GM21390 (cell line): ENCODE data around the gene OTUD5.

Experiments used
- ATAC-seq: cut with Tn5 transposase; IDR thresholded peaks from one replicate; pipeline ENCODE4 v1.9.1; 2021; ENCODE audit not compliant: unreplicated experiment

The OTUD5 gene

DNA sequence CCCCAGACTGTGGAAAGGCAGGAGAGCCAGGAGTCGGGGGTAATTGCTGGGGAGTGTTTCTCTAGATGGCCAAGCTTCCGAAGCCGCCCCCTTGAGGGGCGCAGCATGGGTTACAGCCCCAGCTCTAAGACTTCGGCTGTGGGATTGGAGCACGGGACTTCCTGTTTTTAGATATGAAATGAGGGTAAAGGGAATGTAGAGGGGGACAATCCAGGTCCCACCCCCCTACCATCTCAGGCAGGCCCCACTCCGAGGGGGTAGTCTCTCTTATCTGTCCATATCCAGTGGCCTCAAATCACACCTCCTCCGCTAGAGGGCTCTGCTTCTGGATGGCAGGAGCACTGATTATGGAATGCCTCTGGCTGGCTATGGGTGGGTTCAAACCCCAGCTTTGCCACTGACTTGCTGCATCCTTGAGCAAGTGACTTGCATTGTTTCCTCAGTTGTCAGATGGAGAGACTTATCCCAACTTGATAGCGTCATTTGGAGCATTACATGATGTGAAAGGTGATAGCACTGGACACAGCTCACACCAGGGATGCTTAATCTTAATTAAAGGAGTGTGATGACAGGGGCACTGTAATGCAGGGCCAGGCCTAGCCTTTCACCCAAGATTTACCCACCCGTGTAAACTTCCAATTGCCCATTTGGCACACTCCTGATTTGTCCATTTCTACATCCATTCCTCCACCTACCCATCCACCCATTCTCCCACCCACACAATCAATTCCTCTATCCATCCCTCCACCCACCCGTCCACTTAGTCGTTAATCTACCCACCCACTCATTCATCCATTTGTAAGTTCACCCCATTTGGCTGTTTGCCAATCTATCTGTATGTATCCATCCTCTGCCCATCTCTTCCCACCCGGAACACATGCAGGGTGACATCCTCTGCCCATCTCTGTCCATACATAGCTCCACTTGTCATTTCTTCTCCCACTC is 15.1 kb upstream of the OTUD5 start:
- no peak for ATAC-seq

DNA sequence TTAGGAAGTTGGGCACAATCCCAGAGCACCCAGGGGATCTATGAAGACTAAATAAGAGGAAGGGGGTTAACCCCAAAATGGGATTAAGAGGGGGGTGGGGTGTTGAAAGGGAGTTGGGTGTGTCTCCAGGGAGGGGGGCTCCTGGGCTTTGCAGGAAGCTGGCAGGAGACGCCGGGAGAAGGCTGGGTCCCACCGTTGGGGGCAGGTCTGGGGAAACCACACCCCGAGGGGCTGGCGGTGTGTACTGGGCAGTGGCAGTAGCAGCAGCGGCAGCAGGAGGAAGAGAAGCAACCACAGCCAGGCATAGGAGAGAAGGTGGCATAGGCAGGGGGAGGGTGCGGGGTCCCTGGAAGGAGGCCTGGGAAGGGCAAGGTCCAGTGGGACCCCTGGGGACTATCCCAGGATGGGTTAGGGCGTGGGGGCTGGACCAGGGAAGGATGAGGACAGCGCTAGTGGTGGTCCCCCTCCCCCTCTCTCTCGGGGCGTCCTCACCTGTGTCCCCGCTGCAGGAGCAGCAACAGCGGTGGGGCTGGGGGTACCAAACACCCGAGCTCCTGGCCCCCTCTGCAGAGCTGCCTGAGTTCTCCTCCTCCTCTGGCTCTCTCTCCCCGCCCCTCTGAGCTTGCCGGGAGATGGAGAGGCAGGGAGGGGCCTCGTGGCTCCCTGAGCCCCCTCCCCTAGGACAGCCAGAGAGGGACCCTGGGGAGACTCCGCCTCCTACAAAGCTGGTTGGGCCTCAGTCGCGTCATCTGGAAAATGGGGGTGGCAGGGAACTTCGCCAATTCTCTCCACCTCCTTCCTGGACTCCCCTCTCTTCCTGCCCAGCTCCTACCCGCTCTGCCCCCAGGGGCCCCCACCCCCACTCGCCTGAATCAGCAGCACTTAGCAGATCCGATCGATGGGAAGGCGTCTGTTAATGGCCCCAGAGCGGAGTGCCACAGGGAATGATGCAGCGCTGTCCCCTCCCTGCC is 14.1 kb upstream of the OTUD5 start, which contains the start of gene KCND1:
KCND1 (minus strand) TSS at position 596 of the 971 bp plus-strand sequence. CDS start 1,573 bp downstream, outside the sequence.
- no peak for ATAC-seq

DNA sequence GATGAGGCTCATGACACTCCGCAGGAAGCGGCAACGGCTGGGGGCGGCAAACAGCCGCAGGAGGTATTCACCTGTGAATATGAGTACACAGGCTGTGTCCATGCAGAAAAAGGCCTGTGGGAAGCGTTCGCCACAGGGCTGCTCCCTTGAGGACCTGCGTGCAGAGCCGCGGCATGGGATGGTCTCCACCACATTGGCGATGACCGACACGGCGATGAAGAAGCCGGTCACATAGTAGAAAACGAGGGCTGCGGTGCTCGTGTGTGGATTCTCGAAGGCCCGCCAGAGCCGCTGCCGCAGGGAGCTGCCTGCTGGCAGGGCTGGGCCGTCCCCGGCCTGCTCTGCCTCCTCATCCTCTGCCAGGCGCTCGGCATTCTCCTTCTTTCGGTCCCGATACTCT is 12.1 kb upstream of the OTUD5 start:
- no peak for ATAC-seq

DNA sequence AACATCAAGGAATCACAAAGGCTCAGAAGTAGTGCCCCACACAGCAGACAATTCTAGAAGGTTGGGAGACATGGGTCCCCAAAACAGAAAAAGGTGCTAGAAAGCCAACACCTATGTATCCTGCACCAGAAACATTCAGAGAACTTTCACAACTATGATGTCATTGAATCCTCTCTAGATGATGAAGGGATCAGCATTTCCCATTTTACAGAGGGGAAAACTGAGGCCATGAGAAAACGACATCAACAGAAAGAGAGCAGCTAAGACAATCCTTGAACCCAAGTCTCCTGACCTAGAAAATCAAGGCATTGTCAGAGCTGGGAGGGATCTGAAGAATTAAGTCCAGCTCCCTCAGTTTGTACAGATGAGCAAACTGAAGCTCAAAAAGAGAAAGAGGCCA is 11.0 kb upstream of the OTUD5 start:
- ATAC-seq = no peak

DNA sequence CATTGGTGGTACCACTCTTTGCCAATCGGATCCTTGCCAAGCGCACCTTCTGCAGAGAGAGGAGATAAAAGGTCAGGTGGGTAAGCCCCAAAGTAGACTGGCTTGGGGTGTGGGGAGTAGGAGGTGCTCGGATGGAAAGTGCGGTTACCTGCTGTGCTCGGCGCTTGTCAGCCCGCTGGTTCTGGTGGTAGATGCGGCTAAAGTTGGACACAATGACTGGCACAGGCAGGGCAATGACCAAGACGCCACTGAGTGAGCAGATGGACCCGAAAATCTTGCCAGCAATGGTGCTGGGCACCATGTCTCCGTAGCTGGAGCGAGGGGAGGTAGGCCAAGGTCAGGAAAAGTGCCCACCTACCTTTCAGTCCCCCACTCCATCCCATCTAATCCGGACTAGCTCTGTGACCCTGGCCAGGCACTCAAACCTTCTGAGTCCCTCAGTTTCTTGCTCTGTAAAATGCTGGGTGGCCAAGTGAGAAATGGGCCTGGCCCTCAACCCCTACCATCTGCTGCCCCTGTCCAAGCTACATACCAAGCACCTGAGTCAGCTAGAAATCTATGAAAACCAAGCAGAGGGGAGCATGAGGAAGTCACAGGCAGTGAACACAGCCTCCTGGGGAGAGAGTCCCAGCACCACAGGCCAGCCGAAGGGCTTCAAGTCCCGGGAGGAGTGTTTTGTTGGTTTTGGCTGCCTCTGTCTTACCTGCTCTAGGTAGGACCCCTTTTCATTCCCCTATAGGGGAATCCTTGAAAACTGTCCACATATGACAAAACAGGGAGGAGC is 9.6 kb upstream of the OTUD5 start:
- ATAC-seq = no peak

DNA sequence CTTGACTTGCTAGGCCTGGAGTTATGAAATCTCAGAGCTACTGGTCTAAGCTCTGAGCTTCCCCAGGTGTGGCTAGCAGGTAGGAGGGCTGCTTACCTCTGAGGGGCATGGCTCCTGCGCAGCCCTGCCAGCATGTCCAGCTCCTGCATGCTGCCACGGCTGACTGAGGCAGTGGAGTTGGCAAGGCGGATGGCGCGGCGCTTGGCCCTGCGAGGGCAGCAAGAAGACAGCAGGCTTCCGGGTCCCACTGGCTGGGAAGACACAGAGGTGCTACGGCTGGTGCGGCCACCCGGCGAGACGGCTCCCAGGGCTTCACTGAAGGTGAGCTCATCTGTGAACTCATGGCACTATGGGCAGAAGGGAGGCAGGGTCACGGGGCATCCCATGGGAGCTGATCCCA is 8.6 kb upstream of the OTUD5 start:
- no peak for ATAC-seq

DNA sequence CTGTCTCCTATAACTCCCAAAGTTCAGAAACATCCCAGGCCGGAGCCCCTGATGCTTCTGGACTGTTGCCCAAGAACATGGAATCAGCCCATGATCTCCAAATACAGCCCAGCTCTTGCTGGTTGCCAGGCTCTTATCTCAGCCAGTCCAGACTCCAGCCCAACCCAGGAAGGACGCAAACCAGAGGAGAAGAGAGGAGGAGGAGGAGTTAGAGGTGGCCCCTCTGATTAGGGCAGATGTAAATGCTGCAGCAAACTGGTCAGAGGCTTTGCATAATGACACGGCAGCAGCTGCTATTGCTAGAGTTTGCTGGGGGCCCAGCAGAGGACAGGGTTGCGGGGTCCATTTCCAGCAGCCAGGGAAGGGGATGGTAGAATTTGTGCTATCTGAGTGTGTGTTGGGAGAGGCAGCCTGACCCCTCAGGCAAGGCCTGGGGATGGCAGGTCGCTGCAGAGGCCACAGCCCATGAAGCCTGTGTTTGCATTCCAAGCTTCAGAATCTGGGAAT is 4.2 kb upstream of the OTUD5 start:
- no peak for ATAC-seq

DNA sequence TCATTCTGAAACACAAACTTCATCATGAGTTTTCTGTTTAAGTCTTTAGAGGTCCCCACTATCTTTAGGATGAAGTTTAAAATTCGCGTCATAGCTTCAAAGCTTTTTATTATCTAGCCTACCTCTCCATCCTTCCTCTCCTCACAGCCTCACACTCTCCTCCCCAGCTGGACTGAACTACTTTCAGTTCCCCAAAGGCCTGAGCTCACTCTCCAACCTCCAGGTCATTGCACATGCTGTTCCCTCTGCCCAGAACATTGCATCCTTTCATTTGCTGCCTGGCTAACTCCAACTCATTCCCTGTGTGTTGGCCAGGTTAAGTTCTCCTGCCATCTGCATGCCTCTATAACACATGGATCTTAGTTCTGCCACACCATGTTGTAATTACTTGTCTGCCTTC is 2.9 kb upstream of the OTUD5 start:
- no peak for ATAC-seq

DNA sequence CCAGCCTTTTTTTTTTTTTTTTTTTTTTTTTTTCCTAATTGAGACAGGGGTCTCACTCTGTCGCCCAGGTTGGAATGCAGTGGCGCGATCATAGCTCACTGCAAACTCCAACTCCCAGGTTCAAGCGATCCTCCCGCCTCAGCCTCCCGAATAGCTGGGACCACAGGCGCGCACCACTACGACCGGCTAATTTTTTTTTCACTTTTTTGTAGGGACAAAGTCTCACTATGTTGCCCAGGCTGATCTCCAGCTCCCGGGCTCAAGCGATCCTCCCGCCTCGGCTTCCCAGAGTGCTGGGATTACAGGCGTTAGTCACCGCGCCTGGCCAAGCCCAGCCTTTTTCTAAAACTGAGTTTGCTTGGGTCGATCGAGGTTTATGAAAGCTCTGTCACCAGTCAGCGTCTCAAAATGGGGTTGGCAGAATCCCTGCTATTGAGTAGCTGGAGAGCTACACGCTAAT is 1.3 kb upstream of the OTUD5 start:
- no peak for ATAC-seq

DNA sequence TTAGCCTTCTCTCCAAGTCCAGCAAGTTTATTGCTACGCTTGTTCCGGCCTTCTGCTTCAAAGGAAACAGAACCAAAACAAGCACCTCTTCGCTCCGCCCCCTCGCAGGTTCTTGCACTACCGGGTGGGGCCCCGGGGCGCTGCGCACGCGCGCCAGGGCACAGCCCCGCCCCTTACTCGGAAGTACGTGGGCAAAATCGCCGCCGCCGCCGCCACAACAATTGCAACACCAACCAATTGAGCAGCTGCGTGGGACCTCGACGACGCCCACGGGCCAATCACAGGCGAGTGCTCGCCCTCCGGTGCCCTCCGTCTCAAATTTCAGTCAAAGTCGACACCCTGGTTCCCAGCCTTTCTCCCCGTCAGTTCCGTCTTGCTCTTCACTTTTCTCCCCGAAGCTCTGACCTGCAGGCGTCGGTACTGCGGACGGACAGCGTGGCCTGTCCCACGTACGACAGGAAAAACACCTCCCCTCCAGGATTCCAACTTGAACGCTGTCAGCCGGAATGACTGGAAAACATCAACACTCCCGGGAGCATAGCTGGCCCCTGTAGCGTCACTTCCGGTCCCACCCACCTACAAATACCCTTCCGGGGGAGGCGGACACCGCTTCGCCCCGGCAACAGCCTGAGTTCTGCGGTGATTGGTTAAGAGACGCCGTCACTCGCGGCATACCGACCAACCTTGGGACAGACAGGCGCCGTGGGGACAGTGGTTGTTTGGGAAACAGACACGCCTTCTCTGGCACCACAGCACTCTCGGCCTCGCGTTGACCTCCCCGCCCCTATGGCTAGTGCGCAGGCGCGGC is 624 bp upstream of the OTUD5 start:
- peak; percentile 84 for ATAC-seq

DNA sequence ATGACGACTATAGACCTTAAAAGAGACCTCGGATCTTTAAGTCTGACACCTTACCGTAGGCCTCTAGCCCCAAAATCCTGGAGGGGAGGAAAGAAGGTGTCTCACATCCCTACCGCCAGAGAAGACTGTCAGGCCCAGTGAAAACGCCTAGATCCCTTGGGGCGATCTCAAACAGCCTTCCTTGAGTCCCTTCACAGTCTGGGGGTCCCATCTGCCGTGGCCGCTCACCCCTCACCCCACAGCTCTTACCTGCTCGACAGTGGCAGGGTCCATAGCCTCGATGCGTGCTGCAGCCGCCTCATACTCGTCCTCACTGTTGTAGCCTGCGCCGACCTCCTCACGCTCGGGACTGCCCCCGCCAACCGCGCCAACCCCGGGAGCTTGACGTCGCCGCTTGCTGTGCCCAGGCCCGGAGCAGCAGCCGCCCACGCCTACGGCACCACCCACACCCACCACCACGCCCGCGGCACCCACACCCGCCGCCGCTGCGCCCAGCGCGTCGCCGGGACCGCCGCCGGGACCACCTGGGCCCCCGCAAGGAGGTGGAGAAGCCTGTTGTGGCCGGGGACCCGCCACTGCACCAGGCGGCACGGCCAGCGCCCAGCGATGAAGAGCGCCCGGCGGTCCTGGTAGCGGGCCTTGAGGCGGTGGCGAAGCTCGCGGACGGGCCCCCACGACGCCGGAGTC is 536 bp downstream of the OTUD5 start:
- no peak for ATAC-seq

DNA sequence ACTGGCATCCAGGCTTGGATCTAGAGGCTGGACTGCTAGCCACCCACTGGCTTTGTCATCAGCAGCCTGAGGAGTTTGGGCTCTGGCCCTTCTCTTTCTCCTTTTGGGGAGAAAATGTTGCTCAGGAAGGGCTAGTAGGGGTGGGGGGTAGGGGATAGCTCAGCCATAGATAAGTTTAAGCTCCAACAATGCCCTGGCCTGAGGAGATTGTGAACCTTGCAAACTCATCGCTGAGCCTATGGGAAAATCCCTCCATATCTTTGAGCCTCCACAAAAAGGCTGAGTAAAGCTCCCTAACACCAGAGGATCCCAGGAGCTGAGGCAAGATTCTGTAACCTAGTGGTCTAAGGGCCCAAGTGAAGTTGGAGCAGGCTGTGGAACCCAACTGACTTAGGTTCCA is 8.8 kb downstream of the OTUD5 start:
- no peak for ATAC-seq

DNA sequence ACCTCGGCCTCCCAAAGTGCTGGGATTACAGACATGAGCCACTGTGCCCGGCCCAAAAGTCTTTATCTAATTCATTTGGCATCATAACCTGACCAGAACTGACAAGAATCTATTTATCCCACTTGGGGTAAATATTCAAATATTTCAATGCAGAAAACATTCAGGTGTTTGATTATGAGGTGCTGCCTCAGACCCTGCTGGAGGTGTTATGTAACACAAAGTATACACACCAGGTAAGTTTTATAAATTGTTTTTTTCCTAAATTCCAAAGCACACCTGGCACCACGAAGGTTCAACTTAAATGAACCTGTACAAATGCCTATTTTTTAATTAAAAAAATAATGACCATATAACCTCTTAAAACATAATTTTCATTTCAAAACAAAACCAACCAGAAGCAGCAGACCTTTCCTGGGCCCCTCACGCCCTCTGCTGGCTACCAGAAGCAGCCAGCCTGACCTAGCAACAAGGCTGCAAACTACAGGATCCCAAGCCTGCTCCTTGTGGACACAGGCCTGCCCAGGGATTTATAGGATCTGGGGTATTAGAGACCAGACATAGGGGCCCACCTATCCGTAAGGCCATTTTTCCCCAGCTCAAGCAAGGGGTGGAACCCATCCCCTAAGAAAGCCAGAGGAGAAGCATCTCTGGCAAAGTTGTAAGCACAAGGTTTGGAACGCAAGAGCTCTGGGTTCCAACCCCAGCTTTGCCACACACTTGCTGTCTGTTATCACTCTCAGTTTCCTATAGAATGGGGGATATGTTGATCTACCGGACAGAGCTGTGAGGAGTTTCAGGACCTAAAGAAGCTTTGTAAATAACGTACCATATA is 11.7 kb downstream of the OTUD5 start:
- no peak for ATAC-seq

DNA sequence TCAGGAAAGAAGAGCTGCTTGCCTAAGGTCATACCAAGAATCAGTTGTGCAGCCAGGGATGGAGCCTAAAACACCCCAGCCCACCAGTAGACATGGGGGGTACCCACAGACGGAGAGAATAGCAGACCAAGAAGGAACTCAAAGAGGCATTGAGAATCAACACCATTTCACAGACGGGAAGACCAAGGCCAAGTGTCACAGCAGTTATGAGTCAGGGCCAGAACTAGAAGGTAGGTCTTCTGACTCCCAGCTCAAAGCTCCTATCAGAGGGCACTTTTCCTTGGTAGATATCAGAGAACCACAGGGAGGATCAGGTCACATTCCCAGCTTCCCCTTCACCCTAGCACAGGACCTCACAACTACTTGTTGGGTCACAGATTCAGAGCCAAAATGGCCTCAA is 14.5 kb downstream of the OTUD5 start:
- no peak for ATAC-seq

DNA sequence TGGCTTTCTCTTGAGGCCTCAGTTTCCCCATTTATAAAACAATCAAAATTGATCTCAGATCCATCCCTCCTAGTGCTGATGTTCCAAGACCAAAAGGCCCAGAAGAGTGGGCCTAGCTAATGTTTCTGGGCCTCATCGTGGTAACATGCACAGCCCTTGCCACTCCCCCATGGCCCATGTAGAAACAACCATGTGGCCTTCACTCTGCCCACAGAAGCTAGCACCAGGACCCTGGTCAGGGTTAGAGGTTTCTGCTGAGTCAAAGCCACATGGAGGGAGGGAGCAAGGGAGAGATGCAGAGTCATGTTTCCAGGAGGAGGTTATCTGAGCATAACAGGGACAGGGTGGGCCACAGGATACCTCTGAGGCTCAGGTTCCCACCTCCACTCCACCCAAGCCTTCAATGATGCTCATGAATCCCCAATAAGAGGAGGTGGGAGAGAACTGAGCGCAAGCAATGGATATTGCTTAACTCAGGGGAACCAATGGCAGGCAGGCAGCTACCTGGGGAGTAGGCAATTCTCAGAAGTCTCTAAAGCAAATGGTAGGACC is 16.9 kb downstream of the OTUD5 start:
- no peak for ATAC-seq

DNA sequence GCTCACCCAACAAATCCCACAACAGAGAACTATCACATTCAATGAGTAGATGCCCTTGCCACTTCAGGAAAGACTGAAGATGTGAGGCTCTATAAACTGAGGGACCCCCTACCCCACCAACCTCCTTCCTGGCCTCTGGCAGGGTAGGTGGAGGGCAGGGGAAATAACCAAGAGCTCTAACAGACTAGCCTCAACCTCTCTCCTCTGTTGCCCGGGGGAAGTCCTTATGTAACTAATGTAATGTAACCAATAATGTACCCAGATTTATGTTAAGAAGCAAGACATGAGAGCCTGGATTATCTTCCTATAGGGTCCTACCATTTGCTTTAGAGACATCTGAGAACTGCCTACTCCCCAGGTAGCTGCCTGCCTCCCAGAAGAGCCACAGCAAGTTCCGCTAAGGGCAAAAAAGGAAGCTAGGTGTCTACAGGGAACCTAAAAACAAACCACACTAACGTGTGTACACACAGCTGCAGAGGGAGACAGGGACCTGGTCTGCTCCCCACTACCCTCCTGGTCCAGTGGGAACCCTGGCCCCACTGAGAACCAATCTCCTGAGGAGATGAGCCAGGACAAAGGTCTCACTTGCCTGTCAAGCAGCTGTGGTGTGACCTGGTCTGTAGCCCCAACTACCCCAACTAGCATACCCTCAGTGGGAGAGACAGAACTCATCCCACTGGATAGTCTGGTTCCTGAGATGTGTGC is 17.7 kb downstream of the OTUD5 start:
- ATAC-seq = no peak

DNA sequence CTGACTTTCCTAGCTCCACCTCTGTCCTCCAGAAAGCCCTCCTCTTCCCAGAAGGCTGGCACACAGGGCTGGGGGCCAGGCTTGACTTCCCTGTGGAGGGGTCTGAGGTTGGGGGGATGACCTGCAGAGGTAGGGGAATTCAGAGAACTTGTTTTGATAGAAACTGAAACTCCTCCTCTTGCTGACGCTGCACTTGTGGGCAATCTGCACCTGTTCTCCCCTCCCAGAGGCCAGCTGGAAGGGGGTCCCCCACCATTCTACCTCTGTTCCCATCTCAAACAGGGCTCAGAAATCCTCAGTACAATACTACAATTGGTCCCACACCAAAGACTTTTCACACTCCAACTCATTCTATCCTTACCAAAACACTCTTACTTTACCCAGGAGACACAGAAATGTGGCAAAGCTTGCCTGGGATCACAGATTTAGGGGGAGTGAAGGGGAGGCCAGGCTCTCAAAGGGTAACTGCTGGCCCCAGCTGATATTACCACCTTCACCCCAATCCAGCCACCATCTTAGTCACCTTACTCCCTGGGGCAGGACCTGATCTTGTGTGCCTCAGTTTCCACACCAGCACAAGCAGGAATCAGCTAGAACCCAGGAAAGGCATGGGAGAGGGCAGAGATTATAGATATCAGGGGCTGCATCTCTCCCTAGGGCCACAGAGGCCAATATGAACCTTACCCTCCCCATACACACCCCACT is 18.5 kb downstream of the OTUD5 start:
- ATAC-seq = peak; percentile 39
